Tracheal epithelial cell (primary cell): ENCODE results near the gene OR4D1. TPM values are rescaled to one million over a fixed set of nuclear protein-coding genes. Genes with fewer than 3 reads are reported as not detected.

Experiments
- total RNA-seq: library from RNA; depleted of rRNA; stranded (reverse); fragments of >200 nt; gene quantifications from 2 replicates; pipeline ENCODE4 v1.2.1, GENCODE V29; 2014

The OR4D1 gene
- total RNA-seq = not detected in 2 replicates

DNA sequence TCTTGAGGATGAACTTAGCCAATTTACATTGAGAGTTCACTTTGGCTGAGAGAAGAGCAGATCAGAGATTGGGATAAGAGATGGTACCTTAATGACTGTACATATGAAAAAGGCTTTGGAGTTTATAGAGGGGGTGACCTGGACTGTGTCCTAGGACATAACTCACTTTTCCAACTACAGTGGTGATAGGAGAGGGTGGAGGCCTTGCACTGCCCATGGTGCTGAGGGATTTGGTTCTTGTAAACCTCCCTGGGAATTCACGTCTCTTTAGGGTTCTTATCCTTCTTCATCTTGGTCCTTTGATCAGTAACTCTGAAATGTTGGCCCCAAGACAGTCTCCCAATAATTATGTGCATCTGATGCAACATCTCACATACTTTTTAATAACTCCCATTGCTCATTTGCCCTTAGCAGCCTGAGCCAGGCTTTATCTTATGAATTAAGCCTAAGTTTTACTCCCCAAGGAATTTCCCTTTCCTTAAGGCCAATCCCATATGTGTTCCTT, at the start of gene OR4D1:
Gene OR4D1, plus strand, starts transcription at position 455 of the 505 bp plus-strand sequence. CDS start 6,770 bp downstream, outside the sequence.

DNA sequence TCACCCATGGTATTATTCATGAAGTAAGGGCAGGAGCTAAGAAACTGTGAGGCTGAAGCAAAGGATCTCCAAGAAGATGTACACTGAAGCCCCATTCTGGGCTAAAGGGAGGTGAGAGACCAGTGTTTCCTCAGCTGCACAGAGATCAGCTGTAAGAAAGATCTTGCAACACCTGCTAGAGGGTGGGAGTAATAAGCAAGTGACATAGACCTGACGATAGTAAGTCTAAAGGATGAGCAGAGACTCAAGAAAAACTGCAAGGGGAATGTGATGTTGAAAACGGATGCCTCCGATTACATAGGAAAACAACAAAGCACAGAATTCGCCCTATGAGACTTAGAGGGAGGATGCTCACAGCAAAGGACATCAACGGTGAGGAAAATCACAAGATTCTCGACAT, 18.5 kb downstream of the OR4D1 start, which contains the start of gene OR4D2:
Gene OR4D2, plus strand, starts transcription at position 301 of the 400 bp plus-strand sequence. CDS start 2,674 bp downstream, outside the sequence.

DNA sequence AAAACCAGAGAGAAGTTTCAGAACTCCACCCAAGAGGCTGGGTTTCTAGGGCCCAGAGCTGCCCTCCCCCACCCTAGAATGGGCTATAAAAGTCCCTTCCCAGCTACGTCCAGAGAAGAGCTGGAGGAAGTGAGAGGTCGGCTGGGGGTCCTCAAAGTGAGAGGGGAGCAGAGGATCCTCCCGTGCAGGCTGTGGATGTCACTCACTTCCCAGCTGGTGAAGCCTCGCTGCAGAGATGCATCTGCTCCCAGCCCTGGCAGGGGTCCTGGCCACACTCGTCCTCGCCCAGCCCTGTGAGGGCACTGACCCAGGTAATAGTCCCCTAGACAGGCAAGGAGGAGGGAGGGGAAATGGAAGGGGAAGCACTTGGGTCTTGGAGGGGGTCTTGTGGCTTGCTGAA, 44.4 kb downstream of the OR4D1 start, which contains the start of gene EPX:
Gene EPX, plus strand, starts transcription at position 115 of the 400 bp plus-strand sequence. Its CDS starts 121 bp downstream, at position 236.

Other genes starting within 250 kb of the OR4D1 start
- gene CUEDC1, start 193.0 kb upstream of the OR4D1 start, total RNA-seq = 5.8 and 6.0 TPM in 2 replicates
- 21.9 and 26.0 TPM in 2 replicates for gene VEZF1, start 160.1 kb upstream of the OR4D1 start, total RNA-seq
- 184 and 215 TPM in 2 replicates for gene SRSF1, start 141.1 kb upstream of the OR4D1 start, total RNA-seq
- gene DYNLL2, start 65.0 kb upstream of the OR4D1 start, total RNA-seq = 10.1 and 17.7 TPM in 2 replicates
- under 0.01 TPM in 1 of 2 replicates, not detected in the other for gene OR4D2, start 18.6 kb downstream of the OR4D1 start, total RNA-seq
- not detected in 2 replicates for gene EPX, start 44.3 kb downstream of the OR4D1 start, total RNA-seq
- 8.9 and 9.4 TPM in 2 replicates for gene MKS1, start 70.9 kb downstream of the OR4D1 start, total RNA-seq
- gene LPO, start 90.2 kb downstream of the OR4D1 start, total RNA-seq = 0.21 TPM in 1 of 2 replicates, not detected in the other
- gene MPO, start 132.6 kb downstream of the OR4D1 start, total RNA-seq = not detected in 2 replicates
- 0.48 and 1.3 TPM in 2 replicates for gene TSPOAP1, start 180.4 kb downstream of the OR4D1 start, total RNA-seq
- gene SUPT4H1, start 203.8 kb downstream of the OR4D1 start, total RNA-seq = 37.5 and 41.7 TPM in 2 replicates